Activated T-cell treated with anti-CD3 and anti-CD28 coated beads for 48 hours (primary cell): Measurements from ENCODE around the gene RPL13.
"Not testable (repeated sequence)": the region's sequence is repeated elsewhere in the genome, so short reads cannot be mapped to it uniquely, and the experiment has no call there.

Experiments used
- DNase-seq: peaks from one replicate; pipeline ENCODE4 v3.0.0-alpha.2; 2020; ENCODE audit warnings: low read depth

Gene RPL13

DNA sequence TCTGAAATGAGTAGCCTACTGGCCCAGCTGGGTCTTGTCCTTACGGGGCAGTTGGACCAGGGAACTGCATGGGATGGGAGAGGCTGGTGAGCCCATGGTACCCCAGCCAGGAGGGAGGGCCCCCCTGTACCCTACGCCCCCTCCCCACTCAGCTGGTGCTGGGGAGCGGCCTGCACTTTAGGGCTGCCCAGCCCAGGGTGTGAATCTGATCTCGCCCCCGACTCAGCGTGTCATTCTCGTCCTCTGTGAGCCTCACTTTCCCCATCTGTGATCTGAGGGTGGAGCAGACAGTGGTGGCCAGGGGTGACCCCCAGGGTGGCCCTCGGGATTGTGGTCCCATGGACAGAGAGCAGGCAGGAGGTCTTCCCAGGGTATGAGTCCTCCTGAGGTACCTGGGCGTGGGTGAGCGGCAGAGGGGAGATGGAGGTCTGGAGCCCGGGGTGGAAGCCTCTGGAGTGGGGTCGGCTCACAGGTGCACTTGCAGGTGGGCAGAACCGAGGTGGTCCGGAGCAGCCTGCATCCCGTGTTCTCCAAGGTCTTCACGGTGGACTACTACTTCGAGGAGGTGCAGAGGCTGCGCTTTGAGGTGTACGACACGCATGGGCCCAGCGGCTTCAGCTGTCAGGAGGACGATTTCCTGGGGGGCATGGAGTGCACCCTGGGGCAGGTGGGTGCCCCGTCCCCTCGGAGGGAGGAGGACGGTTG is 16.7 kb downstream of the RPL13 start:
- DNase-seq: no peak

GRCh38 chr16:89579351-89579750 is 18.9 kb downstream of the RPL13 start:
- DNase-seq: no peak

DNA sequence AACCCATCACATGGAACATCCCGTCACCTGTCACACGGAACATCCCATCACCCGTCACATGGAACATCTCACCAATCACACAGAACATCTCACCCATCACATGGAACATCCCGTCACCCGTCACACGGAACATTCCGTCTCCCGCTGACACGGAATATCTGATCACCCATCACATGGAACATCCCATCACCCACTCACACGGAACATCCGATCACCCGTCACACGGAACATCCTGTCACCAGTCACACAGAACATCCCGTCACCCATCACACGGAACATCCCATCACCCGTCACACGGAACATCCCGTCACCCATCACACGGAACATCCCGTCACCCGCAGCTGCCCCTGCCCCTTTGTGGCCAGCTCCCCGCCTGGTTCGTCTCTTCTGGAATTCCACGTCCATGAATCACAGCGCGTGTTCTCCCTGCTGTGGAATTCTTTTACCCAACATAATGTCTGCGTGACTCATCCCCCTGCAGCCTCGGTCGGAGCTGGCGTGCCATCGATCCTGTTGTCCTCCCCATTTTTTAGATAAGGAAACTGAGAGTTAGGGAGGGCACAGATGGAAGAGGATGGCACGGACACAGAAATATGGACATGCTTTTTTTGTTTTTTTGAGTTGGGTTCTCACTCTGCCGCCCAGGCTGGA is 20.7 kb downstream of the RPL13 start:
- DNase-seq: no peak

DNA sequence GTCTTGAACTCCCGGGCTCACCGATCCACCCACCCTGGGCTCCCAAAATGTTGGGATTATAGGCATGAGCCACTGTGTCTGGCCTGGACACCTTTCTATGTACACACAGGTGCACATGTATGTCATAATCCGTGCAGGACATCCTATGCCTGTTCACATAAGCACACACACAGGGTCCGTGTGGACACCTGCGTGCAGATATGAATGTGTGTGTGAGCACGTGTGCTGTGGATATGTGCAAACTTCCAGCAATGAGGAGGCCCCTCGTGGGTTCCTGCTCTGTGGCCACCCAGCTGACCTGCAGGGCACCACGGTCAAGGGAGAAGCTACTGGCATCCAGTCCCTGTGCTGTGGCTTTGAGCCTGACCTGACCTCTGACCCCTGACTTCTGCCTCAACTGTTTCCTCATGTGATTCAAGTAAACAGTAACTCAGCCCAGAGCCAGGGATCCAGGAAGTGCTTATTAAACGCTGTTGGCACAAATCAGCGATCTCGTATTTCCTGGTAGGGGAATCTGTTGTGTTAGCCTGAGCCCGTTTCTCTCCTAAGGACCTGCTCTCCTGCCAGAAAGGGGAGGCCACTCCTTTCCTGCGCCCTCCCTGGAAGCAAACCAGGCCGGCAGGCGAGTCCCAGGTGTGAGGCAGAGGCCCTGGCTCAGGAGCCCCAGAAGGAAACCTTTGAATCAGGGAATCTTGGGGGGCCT is 21.5 kb downstream of the RPL13 start:
- DNase-seq: no peak

DNA sequence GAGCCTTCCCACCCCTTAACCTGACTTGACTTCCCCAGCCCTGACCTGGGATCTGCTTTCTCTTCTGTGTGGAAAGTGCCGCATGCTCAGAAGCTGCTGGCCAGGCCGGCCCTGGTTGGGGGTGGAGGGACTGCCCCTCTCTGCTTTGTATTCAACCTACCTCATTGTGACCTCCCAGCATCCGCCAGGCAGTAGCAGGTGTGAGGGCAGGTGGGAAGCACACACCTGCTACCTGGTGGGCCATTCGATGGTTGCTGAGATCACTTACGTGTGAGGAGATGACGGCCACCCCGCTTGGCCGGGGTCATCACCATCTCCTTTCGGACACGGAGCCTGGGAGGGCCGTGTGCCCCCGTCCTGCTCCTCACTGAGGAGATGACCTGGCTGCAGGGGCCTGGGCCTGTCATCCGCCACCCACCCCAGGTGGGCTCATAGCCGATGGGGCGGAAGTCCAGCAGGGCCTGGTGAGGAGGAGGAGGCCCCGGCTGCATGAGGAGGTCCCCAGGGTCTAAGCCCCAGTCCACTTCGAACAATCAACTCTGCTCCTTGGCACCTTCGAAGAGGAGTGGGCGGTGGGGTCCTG is 22.2 kb downstream of the RPL13 start:
- DNase-seq: no peak

GRCh38 chr16:89583197-89583894 is 22.9 kb downstream of the RPL13 start:
- DNase-seq: no peak

DNA sequence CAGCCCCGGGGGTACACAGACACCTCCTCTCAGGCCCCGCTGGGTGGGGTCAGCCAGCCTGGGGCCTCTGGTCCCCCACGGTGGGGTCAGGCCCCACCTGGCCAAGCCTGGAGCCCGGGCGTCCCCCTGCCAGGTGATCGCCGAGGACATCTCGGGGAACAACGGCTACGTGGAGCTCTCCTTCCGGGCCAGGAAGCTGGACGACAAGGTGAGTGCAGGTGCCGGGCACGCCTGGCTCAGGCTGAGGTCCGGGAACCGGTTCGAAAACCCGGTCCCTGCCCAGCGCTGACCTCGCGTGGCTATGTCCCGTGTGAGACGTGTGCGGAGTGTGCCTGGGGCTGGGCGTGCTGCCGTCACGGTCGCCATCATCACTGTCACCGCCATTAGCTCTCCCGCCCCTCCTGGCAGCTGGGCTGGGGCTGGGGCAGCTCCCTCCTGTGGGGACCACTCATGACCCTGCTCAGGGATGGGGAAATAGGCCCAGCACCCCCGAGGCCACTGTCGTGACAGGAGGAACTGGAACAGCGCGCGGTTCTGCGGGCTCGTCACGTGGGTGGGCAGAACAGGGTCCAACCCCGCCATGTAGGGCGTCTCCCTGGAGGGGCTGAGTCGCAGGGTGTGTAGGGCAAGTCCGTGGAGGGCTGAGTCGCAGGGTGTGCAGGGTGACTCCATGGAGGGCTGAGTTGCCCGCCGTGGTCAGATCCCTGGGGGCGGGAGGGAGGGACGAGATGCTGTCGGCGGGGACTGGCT is 23.6 kb downstream of the RPL13 start:
- DNase-seq: no peak

DNA sequence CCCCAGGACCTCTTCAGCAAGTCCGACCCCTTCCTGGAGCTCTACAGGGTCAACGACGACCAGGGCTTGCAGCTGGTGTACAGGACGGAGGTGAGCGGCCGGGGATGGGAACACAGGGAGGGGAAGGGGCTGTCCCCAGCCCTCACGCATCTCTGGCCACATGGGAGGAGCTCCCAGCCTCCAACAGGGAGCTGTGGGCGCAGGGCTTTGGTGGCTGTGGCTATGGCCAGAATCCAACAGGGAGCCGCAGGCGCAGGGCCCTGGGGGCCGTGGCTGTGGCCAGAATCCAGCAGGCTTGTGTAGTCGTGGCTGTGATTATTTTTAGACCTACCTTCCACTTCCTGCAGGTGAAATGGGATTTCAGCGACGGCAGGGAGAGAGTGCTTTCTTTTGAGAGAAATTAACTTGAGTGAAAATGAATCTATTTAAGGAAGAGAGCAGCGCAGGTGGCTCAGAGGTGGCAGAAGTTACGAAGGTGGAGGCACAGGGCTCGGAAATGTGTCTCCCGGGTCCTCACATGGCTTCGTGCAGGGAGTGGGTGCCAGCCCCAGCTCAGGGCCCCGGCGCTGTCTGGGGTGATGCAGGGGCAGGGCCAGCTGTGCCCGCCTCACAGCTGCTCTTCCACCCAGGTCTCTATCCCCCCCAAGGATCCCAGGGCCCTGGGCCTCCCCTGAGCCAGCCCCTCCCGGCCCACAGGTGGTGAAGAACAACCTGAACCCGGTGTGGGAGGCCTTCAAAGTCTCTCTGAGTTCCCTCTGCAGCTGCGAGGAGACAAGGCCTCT is 24.5 kb downstream of the RPL13 start:
- no peak for DNase-seq

GRCh38 chr16:89586218-89586617 is 25.7 kb downstream of the RPL13 start:
- no peak for DNase-seq

DNA sequence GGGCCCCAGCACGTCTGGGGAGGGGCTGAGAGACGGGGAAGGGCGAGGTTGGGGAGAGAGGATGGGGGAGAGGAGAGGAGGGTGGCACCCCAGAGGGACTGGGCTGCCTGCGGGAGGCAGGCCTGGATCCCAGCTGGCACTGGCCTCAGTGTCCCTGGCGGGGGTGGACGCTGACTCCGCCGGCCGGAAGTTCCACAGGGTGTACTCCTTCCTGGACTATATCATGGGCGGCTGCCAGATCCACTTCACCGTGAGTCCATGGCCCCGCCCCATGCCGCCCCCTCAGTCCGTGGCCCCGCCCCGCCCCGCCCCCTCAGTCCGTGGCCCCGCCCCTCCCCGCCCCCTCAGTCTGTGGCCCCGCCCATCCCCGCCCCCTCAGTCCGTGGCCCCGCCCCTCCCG is 26.4 kb downstream of the RPL13 start:
- no peak for DNase-seq

GRCh38 chr16:89587676-89588075 is 27.2 kb downstream of the RPL13 start:
- DNase-seq: not testable (repeated sequence)

DNA sequence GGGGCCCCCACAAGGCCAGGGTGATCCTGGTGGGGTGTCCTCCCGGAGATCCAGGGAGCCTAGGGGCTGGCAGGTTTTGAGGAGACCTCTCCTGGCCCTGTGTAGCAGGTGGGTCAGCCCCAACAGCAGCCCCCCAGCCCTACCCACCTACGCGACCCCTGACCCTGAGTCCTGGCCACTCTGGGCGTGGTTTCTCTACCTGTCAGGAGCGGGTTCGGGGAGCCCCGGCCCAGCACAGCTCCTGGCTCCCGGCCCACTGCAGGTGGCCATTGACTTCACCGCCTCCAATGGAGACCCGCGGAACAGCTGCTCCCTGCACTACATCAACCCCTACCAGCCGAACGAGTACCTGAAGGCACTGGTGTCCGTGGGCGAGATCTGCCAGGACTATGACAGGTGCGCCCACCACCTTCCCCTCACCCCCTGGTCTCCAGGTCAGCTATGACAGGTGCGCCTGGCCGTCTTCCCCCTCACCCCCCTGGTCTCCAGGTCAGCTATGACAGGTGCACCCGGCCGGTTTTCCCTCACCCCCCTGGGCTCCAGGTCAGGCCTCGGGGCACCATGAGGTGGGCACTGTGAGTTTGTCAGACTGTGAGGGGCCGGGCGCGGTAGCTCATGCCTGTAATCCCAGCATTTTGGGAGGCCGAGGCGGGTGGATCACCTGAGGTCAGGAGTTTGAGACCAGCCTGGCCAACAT is 28.1 kb downstream of the RPL13 start:
- no peak for DNase-seq

- DNase-seq: no peak
Measured at GRCh38 chr16:89589241-89589926, 28.9 kb downstream of the RPL13 start.

DNA sequence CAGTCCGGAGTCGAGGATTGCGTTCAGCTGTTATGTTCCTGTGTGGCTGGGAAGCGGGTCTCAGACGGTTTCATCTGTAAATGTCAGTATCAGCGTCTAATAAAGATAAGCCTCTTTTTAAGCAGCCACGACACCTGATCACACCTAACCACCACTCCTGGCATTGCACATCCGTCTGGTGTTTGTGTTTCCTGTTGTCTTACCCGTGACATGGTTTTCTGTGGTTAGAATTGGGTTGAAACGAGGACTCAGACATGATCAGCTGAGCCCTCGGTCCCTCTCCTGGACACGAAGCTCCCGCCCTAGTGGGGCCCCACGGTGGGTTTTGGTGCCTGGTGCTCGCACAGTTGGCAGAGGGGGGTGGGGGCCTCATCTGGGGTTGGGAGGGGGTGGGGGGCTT is 33.4 kb downstream of the RPL13 start:
- no peak for DNase-seq

DNA sequence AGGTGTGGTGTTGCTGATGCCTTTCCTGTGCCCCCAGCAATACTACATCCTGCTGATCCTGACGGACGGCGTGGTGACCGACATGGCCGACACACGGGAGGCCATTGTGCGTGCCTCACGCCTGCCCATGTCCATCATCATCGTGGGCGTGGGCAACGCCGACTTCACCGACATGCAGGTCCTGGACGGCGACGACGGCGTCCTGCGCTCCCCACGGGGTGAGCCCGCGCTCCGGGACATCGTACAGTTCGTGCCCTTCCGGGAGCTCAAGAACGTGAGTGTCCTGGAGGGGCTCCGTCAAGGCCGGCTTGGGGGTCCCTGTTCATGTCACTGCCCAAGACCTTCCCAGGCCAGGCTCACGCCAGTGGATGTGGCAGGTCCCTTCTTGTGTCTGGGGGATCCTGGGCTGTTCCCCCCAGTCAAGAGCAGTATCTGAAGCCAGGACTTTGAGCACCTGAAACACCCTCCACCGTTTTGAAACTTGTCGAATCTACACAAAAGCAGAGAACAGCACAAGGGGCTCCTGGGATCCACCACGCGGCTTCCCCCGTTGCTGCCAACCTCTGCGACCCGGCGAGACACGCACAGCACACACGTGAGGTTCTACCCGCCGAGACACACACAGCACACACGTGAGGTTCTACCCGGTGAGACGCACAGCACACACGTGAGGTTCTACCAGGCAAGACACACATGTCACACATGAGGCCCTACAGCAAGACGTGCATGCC is 35.0 kb downstream of the RPL13 start:
- DNase-seq: no peak

DNA sequence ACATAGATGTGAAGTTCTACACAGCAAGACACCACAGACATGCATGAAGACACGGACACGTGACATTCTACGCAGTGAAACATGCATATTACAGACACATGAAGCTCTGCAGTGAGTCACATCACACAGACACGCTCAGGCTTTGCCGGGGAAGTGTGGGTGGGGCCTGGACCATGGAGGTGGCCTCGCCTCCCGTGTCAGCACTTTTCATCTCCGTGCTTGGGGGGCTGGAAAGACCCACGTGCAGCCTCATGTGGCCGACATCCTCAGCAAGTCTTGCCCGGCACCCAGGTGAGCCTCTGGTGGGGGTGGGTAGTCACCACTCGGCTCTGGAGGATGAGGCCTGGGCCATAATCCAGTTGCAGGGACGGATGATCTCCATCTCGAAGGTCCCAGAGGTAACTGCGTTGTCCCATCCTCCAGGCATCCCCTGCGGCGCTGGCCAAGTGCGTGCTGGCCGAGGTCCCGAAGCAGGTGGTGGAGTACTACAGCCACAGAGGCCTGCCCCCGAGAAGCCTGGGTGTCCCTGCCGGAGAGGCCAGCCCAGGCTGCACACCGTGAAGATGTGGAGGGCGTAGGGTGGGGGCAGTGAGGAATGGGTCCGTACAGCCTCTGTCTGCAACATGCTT is 35.7 kb downstream of the RPL13 start:
- DNase-seq: no peak

DNA sequence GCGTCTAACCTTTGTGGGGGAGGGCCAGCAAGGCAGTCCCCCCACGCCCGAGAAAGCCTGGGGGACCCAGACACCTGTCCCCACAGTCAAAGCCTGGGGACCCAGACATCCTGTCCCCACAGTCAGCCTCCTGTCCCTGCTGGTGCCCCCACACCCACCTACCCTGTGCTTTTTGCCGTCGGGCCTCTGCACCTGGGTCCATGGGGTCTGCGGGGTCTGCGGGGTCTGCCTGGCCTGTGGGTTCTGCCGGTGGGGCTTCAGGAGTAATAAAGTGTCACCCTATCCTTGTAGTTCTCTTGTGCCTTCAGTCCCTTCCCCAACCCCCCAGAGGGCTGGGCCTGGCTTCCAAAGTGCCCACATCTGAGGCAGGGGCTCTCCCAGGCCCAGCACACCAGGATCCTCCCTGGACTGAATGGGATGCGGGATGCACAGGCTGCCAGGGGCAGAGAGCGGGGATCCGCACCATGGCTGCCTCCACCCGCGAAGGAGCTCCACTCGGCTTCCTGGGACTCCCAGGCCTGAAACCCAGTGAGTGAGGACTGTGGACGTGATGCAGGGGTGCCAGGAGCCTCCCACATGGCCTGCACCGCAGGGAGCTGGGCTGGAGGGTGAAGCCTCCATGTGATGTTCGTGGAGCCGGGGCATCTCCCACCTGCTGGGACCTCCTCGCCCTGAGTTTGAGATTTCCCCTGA is 36.6 kb downstream of the RPL13 start:
- DNase-seq: no peak

DNA sequence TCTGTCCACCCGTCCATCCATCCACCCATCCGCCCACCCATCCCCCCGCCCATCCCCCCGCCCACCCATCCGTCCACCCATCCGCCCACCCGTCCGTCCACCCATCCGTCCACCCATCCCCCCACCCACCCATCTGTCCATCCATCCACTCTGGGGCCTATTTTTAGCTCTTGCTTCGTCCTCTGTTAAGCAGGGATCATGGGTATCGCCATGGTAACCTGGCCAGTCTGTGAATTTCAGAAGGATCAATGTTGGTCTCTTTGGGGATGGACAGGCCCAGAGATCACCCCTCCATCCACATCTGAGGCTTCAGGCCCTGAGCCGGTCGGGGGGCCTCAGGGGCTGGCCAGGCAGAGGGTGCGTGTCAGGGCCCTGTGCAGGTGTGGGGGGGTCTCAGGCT is 37.7 kb downstream of the RPL13 start:
- DNase-seq: no peak
